H9 (cell line): Measurements from ENCODE around the gene SH3RF3. TPM values are rescaled to one million over a fixed set of nuclear protein-coding genes. Genes with fewer than 3 reads are reported as not detected.

Source experiments
- DNase-seq: peaks from one replicate; pipeline ENCODE4 v3.0.0-alpha.2; 2017
- H2AFZ ChIP-seq: one replicate; pipeline ENCODE4 v1.6.1; 2013; ENCODE audit warnings: mild to moderate bottlenecking, low read length, control low read depth, moderate library complexity
- H2AK5ac ChIP-seq: 2 replicates; pipeline ENCODE4 v1.6.1; 2013; ENCODE audit warnings: low read length, control low read depth, mixed read lengths; ENCODE audit not compliant: insufficient read length
- H2BK120ac ChIP-seq: one replicate; pipeline ENCODE4 v1.6.1; 2013; ENCODE audit warnings: low read depth, mild to moderate bottlenecking, low read length, control low read depth, inconsistent platforms; ENCODE audit not compliant: poor library complexity, severe bottlenecking
- H2BK12ac ChIP-seq: 2 replicates; pipeline ENCODE4 v1.6.1; 2013; ENCODE audit warnings: low read length, control low read depth, mixed read lengths, low read depth; ENCODE audit not compliant: insufficient read length
- H2BK15ac ChIP-seq: 2 replicates; pipeline ENCODE4 v1.6.1; 2013; ENCODE audit warnings: low read depth, low read length, control low read depth
- H2BK20ac ChIP-seq: one replicate; pipeline ENCODE4 v1.6.1; 2013; ENCODE audit warnings: low read depth, mild to moderate bottlenecking, low read length, control low read depth, inconsistent platforms; ENCODE audit not compliant: poor library complexity, severe bottlenecking
- H2BK5ac ChIP-seq: 2 replicates; pipeline ENCODE4 v1.6.1; 2013; ENCODE audit warnings: low read length, control low read depth, mixed read lengths; ENCODE audit not compliant: insufficient read length
- H3K14ac ChIP-seq: 2 replicates; pipeline ENCODE4 v1.6.1; 2013; ENCODE audit warnings: low read length, control low read depth; ENCODE audit not compliant: insufficient read depth
- H3K18ac ChIP-seq: 2 replicates; pipeline ENCODE4 v1.6.1; 2013; ENCODE audit warnings: low read depth, mild to moderate bottlenecking, mixed read lengths, low read length, control low read depth; ENCODE audit not compliant: insufficient read length
- H3K23ac ChIP-seq: 2 replicates; pipeline ENCODE4 v1.6.1; 2013; ENCODE audit warnings: low read length, control low read depth, mixed read lengths, low read depth; ENCODE audit not compliant: insufficient read length
- H3K23me2 ChIP-seq: 2 replicates; pipeline ENCODE4 v1.6.1; 2013; ENCODE audit warnings: low read depth, mild to moderate bottlenecking, mixed read lengths, low read length, control low read depth; ENCODE audit not compliant: insufficient read length, poor library complexity, severe bottlenecking
- H3K27ac ChIP-seq: 2 replicates; pipeline ENCODE4 v1.5.1; 2013; ENCODE audit warnings: low read length, control low read depth, mixed read lengths, low read depth; ENCODE audit not compliant: insufficient read length
- H3K27me3 ChIP-seq: 2 replicates; pipeline ENCODE4 v1.6.1; 2013; ENCODE audit warnings: low read length, control low read depth, inconsistent platforms; ENCODE audit not compliant: insufficient read depth
- H3K4ac ChIP-seq: 2 replicates; pipeline ENCODE4 v1.6.1; 2013; ENCODE audit warnings: low read depth, mild to moderate bottlenecking, control low read depth, inconsistent platforms, low read length, moderate library complexity
- H3K4me1 ChIP-seq: 2 replicates; pipeline ENCODE4 v1.6.1; 2013; ENCODE audit warnings: low read length, control low read depth, inconsistent platforms; ENCODE audit not compliant: insufficient read depth
- H3K4me2 ChIP-seq: 2 replicates; pipeline ENCODE4 v1.6.1; 2013; ENCODE audit warnings: low read length, control low read depth, mixed read lengths; ENCODE audit not compliant: insufficient read length, insufficient read depth
- H3K56ac ChIP-seq: 2 replicates; pipeline ENCODE4 v1.6.1; 2013; ENCODE audit warnings: low read depth, mild to moderate bottlenecking, mixed read lengths, low read length, control low read depth; ENCODE audit not compliant: insufficient read length
- H3K79me1 ChIP-seq: 2 replicates; pipeline ENCODE4 v1.6.1; 2013; ENCODE audit warnings: low read depth, mild to moderate bottlenecking, moderate library complexity, low read length, control low read depth, inconsistent platforms; ENCODE audit not compliant: insufficient read depth, poor library complexity, severe bottlenecking
- H3K79me2 ChIP-seq: 2 replicates; pipeline ENCODE4 v1.6.1; 2013; ENCODE audit warnings: low read length, control low read depth, inconsistent platforms; ENCODE audit not compliant: insufficient read depth
- H3K9ac ChIP-seq: 2 replicates; pipeline ENCODE4 v1.6.1; 2013; ENCODE audit warnings: low read length, control low read depth, mixed read lengths; ENCODE audit not compliant: insufficient read length; ENCODE audit errors: extremely low read depth
- H3K9me3 ChIP-seq: one replicate; pipeline ENCODE4 v1.6.1; 2013; ENCODE audit warnings: low read depth, low read length, inconsistent platforms; ENCODE audit not compliant: control insufficient read depth
- H3T11ph ChIP-seq: one replicate; pipeline ENCODE4 v1.6.1; 2013; ENCODE audit warnings: mild to moderate bottlenecking, low read length, control low read depth, inconsistent platforms
- H4K20me1 ChIP-seq: one replicate; pipeline ENCODE4 v1.6.1; 2013; ENCODE audit not compliant: control insufficient read depth, insufficient read length, insufficient read depth
- H4K5ac ChIP-seq: 2 replicates; pipeline ENCODE4 v1.6.1; 2013; ENCODE audit warnings: low read depth, mild to moderate bottlenecking, mixed read lengths, low read length, control low read depth; ENCODE audit not compliant: insufficient read length
- H4K8ac ChIP-seq: replicated peaks from 2 replicates; pipeline ENCODE4 v1.6.1; 2013; ENCODE audit warnings: low read length, control low read depth, mixed read lengths, low read depth; ENCODE audit not compliant: insufficient read length
- H4K91ac ChIP-seq: 2 replicates; pipeline ENCODE4 v1.6.1; 2013; ENCODE audit warnings: low read depth, mild to moderate bottlenecking, moderate library complexity, mixed read lengths, low read length, control low read depth; ENCODE audit not compliant: insufficient read length
- H3K27ac Mint-ChIP-seq, 3 experiments: 2 replicates in 2 of 3; 3 replicates in 1 of 3; pipeline ENCODE4 v1.8.0; 2020 to 2021; ENCODE audit warnings: mixed read lengths in 3 of 3, mild to moderate bottlenecking in 1 of 3, moderate library complexity in 1 of 3
- H3K27me3 Mint-ChIP-seq: 2 replicates; pipeline ENCODE4 v1.8.0; 2021; ENCODE audit warnings: low read depth, mild to moderate bottlenecking, moderate library complexity, mixed read lengths
- H3K36me3 Mint-ChIP-seq, 3 experiments: 2 replicates in 2 of 3; 3 replicates in 1 of 3; pipeline ENCODE4 v1.8.0; 2020 to 2021; ENCODE audit warnings: low read depth in 3 of 3, mixed read lengths in 3 of 3; ENCODE audit not compliant: insufficient read depth in 1 of 3
- H3K4me1 Mint-ChIP-seq, 2 experiments: 2 replicates each; pipeline ENCODE4 v1.8.0; 2020; ENCODE audit warnings: mixed read lengths in 2 of 2
- H3K4me3 Mint-ChIP-seq, 2 experiments: 2 replicates in 1 of 2; 3 replicates in 1 of 2; pipeline ENCODE4 v1.8.0; 2020 to 2021; ENCODE audit warnings: mild to moderate bottlenecking in 2 of 2, mixed read lengths in 2 of 2, moderate library complexity in 1 of 2
- H3K9me3 Mint-ChIP-seq, 2 experiments: 2 replicates in 1 of 2; 3 replicates in 1 of 2; pipeline ENCODE4 v1.8.0; 2020; ENCODE audit warnings: mild to moderate bottlenecking in 2 of 2, mixed read lengths in 2 of 2, moderate library complexity in 1 of 2
- WGBS: extraction: QIAGEN DNeasy Blood & Tissue Kit; methylation state at CpG from one replicate; pipeline ENCODE4 v1.1.7; 2013; ENCODE audit warnings: missing lambda C conversion rate, low lambda C conversion rate, mixed read lengths; ENCODE audit not compliant: insufficient read length; ENCODE audit errors: extremely low coverage; 5-methylcytosine and 5-hydroxymethylcytosine counted together
- total RNA-seq: library from RNA; stranded (reverse); gene quantifications from 2 replicates; pipeline ENCODE4 v1.2.1, GENCODE V29; 2021
- TF ChIP-seq, protein P1 (sequence below): fragments of 200-600 bp; sonication (generic); conservative IDR thresholded peaks from 3 replicates; pipeline ENCODE4 v1.8.0; 2021; ENCODE audit warnings: antibody characterized with exemption, mild to moderate bottlenecking

SH3RF3 gene
- total RNA-seq, 1 experiment from 2014 or later = 0.46 TPM

DNA sequence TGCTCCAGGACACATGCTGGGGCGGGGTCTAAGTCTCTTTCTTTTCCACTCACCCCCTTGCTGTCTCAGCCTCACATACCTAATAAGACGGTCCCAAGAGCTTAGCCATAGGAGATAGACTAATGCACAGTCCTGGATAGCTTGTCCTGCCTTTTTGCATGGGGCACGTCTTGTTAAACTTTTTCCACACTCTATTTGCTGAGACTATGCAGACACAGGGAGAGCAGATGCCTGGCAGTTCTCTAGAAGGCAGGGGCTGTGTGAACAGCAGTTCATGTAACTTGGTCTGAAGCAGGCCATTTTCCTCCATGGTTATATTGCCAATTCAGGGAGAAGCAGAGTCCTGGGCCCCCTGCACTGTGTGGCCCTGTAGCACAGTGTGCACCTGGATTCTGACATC lies 342.7 kb downstream of the SH3RF3 start:
- Histone ChIP-seq H2BK20ac (no peak overlapping the region), H3K79me1 (no peaks in the 10 kb centered on the region), H3K4me1 (no peaks in the 10 kb centered on the region), H3K4ac (no peak overlapping the region), H2BK120ac (no peak overlapping the region), H3K4me2 (no peak overlapping the region), H3K9ac (no peak overlapping the region), H2AFZ (no peak overlapping the region), H3K14ac (no peak overlapping the region), H4K5ac (no peak overlapping the region), H2BK12ac (no peak overlapping the region), H4K20me1 (peaks cover 2% of the 10 kb centered on the region), H3K23me2 (no peaks in the 10 kb centered on the region), H2BK5ac (no peak overlapping the region), H4K91ac (no peak overlapping the region), H3K27ac (no peak overlapping the region), H3K23ac (no peak overlapping the region), H3K56ac (no peak overlapping the region), H3T11ph (no peak overlapping the region), H3K18ac (no peak overlapping the region), H3K79me2 (no peaks in the 10 kb centered on the region), H2AK5ac (no peak overlapping the region), H3K9me3 (no peaks in the 10 kb centered on the region), H2BK15ac (no peak overlapping the region), H4K8ac (no peak overlapping the region), H3K27me3 (no peaks in the 10 kb centered on the region)
- Mint-ChIP-seq H3K27ac (no peak overlapping the region), H3K9me3 (no peaks in the 10 kb centered on the region), H3K27me3 (peaks cover 3% of the 10 kb centered on the region; the same call in 1 of the 2 replicates), H3K4me3 (no peak overlapping the region), H3K36me3 (no peaks in the 10 kb centered on the region; a peak in 1 of 7 replicates), H3K4me1 (peaks cover 5 to 9% of the 10 kb centered on the region in 2 experiments)
- WGBS = no CpG with 5 or more reads among the region's 3 CpGs
- TF ChIP-seq, protein P1, sequence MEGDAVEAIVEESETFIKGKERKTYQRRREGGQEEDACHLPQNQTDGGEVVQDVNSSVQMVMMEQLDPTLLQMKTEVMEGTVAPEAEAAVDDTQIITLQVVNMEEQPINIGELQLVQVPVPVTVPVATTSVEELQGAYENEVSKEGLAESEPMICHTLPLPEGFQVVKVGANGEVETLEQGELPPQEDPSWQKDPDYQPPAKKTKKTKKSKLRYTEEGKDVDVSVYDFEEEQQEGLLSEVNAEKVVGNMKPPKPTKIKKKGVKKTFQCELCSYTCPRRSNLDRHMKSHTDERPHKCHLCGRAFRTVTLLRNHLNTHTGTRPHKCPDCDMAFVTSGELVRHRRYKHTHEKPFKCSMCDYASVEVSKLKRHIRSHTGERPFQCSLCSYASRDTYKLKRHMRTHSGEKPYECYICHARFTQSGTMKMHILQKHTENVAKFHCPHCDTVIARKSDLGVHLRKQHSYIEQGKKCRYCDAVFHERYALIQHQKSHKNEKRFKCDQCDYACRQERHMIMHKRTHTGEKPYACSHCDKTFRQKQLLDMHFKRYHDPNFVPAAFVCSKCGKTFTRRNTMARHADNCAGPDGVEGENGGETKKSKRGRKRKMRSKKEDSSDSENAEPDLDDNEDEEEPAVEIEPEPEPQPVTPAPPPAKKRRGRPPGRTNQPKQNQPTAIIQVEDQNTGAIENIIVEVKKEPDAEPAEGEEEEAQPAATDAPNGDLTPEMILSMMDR = no peak
- DNase-seq = no peak
